Esophagus squamous epithelium (tissue), 4 donors: ENCODE data around the gene CCNL2.

ENCODE experiments used
- POLR2A ChIP-seq, 4 donors: fragments of 450-650 bp; IDR thresholded peaks; one replicate each; pipeline ENCODE4 v1.6.1; 2017; ENCODE audit warnings: antibody characterized with exemption in 4 of 4, mild to moderate bottlenecking in 4 of 4, moderate library complexity in 3 of 4
- TF ChIP-seq, protein P1 (sequence below), 6 experiments: fragments of 450-650 bp in 4 of 6; fragments of 200-600 bp in 2 of 6; sonication (generic) in 2 of 6; IDR thresholded peaks; one replicate each; pipeline ENCODE4 v1.5.1; 2016 to 2019; ENCODE audit warnings: antibody characterized with exemption in 6 of 6, mild to moderate bottlenecking in 4 of 6, moderate library complexity in 4 of 6

DNA sequence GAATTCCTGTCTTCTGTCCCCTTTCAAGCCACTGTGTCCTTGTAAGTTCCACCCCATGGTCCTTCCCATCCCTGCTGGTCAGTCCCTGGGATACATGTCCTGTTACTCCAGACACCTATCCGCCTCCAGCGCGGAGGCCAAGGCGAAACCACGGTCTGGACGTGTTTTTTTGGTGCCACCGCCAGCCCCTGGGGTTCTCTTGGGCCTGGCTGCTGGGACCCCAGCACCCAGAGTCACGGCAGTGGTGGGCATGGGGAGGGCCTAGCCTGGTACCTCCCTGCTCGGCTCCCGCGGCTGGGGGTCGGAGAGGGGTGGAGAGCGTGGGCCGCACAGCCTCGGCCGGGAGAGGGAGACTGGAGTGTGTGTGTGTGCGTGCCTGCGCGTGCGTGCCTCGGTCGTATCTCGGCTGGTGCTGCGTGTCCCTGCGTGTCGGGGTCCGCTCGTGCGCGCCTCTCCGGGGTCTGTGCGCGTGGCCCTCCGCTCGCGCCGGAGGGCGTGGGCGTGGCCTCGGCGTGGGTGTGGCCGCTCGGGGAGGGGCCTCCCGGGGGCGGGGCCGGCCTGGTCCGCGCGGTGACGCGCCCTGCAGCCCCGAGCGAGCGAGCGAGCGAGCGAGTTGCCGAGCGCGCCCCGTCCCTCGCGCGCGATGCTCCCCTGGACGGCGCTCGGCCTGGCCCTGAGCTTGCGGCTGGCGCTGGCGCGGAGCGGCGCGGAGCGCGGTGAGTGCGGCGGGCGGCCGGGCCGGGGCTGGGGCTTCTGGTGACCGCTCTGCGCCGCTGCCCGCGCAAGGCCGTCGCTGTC, 36.2 kb upstream of the CCNL2 start, which contains the start of gene VWA1:
- TF ChIP-seq POLR2A (IDR thresholded peaks at IDR 0.05), result peak in 1 of 4 donors; percentile 65
- TF ChIP-seq, protein P1, sequence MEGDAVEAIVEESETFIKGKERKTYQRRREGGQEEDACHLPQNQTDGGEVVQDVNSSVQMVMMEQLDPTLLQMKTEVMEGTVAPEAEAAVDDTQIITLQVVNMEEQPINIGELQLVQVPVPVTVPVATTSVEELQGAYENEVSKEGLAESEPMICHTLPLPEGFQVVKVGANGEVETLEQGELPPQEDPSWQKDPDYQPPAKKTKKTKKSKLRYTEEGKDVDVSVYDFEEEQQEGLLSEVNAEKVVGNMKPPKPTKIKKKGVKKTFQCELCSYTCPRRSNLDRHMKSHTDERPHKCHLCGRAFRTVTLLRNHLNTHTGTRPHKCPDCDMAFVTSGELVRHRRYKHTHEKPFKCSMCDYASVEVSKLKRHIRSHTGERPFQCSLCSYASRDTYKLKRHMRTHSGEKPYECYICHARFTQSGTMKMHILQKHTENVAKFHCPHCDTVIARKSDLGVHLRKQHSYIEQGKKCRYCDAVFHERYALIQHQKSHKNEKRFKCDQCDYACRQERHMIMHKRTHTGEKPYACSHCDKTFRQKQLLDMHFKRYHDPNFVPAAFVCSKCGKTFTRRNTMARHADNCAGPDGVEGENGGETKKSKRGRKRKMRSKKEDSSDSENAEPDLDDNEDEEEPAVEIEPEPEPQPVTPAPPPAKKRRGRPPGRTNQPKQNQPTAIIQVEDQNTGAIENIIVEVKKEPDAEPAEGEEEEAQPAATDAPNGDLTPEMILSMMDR (IDR thresholded peaks at IDR 0.05), result peak in 1 of 6 experiments; percentile 5
